HG03025 (cell line): ENCODE data around the gene SORCS2.

Experiments used
- ATAC-seq: cut with Tn5 transposase; IDR thresholded peaks from one replicate; pipeline ENCODE4 v1.9.1; 2021; ENCODE audit warnings: mild to moderate bottlenecking, moderate library complexity; ENCODE audit not compliant: unreplicated experiment, low FRiP score

SORCS2 gene

DNA sequence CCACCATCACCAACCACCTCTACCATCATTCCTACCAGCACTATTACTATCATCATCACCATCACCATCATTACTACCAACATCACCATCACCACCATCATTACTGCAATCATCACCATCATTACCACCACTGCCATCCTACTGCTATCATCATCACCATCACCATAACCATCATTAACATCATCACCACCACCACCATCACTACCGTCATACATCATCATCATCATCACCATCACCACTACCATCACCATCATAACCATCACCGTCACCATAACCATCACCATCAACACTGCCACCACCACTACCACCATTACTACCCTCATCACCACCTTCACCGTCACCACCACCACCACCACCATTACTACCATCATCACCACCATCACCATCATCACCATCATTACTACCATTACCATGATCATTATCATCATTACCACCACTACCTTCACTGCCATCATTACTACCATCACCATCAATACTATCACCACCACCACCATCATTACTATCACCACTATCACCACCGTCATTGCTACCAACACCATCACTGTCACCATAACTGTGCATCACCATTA lies 170.6 kb downstream of the SORCS2 start:
- no peak for ATAC-seq

- ATAC-seq: no peak
These were observed 172.6 kb downstream of the SORCS2 start for GRCh38 chr4:7364979-7365378.

- no peak for ATAC-seq
These were observed 173.3 kb downstream of the SORCS2 start for GRCh38 chr4:7365462-7366179.

DNA sequence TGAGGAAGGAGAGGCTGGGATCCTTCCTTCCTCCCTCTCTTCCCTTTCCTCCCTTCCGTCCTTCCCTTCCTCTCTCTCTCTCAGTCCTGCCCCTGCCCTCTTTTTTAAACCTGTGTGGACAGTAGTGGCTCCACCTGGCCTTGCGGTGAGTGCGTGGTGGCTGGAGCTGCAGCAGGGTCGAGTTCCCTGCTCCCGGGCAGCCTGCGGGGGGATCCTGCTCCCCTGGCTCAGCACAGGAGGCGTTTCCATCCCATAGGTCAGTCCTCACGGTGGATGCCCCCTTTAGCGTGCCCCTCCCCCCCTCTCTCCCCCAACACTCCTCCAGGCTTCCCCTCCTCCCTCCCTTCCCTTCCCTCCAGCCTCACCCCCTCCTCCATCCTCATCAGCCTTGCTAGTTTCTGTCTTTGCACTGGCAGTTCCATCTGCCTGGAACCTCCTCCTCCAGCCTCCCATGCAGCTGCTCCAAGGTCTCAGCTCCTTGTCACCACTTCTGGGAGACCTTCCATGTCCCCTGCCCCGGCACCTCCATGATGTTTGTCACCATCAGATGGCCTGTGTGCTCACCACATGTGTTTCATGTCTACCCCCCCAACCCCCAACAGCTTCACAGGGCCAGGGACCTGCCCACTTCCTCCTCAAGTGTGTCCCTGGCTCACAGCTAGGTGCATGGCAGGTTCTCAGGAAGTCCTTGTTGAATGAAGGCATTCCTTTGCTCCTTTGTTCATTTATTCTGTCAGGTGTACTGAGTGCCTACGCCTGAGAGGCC lies 174.0 kb downstream of the SORCS2 start:
- no peak for ATAC-seq

DNA sequence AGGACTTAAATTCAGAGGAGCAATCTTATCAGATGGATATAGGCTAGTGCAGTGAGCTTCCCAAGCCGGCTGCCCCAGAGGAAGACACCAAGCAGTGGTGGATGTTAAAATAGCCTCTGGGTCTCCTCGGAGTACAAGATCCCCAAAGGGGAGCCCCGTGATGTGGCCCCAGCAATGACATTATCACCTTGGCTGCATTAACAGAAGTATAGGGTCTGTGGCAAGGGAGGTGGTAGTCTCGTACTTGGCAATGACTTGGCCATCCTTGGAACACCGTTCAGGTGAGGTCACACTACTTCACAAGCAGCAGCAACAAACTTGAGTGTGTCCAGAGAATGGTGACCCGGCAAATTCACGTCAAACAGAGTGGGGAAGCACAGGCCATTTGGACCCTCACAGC lies 174.6 kb downstream of the SORCS2 start:
- ATAC-seq: no peak

DNA sequence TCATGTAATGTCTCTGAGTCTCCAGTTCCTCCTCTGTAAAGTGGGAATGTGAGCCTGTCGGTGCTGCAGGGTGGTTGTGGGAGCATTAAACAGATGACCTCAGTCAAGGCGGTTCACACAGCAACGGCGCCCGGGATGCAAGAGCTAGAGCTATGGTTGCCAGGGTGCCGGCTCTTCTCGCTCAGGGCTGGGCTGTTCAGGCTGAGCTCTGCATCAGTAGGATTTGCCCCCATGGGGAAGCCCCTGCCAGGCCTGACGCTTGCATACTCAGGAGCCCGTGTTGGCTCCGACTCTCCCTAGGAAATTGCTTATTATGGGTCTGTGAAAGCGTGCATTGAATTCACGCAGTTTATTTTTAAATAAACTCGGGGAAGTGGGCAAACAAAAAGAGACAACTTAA lies 175.1 kb downstream of the SORCS2 start:
- no peak for ATAC-seq

GRCh38 chr4:7367864-7368277 lies 175.5 kb downstream of the SORCS2 start:
- no peak for ATAC-seq

- ATAC-seq: no peak
These were observed 176.0 kb downstream of the SORCS2 start for GRCh38 chr4:7368296-7368695.

DNA sequence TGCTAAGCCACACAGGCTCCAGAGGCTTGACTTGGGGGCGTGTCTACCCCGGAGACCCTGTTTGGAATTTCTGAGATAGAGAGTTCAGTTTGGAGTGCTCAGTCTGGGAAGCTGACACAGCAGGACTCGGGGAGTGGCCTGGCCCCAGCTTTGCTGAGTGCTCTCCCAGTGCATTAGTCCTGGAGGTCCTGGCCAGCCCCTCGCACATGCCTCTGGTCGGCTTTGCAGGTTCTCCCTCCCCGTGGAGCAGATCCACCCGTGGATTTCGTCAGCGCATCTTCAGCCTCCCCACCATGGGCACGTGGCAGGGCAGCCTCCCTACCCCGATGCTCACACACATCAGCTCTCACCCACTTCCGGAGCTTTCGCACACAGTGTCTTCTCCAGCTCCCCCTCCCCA lies 177.2 kb downstream of the SORCS2 start:
- ATAC-seq: no peak

- no peak for ATAC-seq
These were observed 177.7 kb downstream of the SORCS2 start for GRCh38 chr4:7370038-7370437.

DNA sequence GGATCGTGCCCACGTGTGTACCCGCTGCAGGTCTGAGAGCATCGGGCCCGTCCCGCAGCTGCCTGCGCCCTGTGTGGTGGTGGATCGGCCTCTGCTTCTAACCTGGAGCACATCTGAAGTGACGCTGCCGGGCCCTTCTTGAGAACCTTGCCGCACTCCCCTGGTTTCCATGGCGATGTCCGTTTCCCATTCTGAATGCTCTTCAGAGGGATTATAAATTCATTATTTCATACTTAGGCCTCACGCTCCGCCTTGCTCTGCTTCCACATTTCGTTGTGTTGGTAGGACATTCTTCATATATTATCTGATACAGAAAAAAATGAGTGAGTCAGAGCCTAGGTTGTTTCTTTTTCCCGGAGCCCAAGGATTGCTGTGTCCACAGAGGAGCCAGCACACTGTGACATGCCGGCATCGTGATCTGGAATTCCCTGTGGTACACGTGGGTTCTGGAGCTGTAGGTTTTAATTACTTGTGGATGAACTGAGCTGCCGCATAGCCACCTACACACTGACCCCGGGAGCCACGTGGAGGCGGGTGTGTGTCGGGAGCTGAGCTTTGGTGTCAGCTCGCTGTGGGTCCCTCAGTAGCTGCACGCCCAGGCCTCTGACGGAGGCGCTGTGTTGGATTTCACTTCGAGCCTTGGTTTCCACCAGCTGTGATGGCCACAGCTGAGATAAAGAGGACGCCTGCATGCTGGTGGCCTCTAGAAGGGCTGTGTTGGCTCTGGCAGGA lies 179.0 kb downstream of the SORCS2 start:
- ATAC-seq: no peak

GRCh38 chr4:7372673-7373072 lies 180.3 kb downstream of the SORCS2 start:
- ATAC-seq: no peak

DNA sequence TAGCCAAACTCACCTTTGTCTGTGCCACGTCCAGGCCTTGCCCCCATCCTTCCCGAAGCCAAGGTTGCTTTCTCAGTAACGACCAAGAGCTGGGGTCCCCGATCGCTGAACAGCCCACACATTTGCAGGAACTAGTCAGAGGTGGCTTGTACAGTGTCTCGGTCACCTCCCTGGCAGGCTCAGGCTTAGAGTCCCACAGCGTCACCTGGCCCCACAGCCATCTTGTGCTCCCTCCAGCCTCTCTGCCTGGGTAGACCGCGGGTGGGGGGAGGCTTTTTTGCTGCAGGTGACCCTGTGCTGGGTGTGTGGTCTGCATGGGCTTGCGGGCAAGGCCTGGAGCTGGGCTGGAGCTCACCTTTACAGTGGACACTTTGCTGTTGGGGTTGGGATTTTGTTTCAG lies 182.2 kb downstream of the SORCS2 start:
- no peak for ATAC-seq

- ATAC-seq: no peak
These were observed 183.1 kb downstream of the SORCS2 start for GRCh38 chr4:7375427-7375826.

DNA sequence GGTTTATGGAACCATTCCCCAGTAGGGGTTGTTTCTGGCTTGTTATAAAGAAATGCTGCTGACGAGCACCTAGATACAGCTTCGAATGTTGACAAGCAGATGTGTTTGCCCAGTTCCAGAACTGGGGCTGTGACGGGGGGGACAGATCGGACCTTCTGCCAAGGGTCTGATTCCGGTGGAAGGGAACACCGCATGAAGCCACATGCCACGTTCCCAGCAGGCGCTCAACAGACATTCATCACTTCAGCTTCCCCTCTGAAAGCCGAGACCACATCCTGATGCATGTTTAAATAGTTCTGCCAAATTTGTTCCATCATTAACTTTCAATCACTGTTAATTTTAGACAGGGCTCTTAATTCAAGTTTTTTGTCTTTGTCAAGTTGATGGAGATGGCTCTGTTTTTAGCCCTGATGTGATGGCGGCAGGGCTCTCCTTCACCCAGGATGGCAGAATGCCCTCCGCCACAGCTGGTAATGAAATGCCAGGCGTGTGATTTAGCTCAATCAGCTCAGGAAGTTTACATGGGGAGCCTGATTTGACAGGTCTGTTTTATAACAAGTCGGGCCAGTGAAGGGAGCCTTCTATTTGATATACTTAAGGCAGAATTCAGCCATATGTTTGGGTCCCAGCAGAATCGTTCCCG lies 185.0 kb downstream of the SORCS2 start:
- ATAC-seq: no peak

DNA sequence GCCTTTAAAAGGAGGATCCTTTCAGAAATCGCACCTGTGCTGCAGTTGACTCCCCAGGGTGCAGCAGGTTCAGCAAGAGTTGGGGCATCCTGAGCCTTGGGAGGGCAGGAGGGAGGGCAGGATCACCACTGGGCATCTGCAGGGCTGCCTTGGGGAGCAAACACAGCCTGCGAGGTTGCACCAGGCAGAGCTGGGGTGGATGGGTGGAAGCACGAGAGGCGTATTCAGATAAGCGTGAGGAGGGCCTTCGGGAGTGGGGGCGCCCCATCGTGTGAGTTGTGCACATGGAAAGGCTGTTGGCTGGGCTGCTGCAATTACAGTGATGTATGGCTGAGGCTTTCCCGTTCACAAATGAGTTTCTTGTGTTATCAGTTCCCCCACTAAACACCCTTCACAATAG lies 186.8 kb downstream of the SORCS2 start:
- no peak for ATAC-seq

- no peak for ATAC-seq
These were observed 187.4 kb downstream of the SORCS2 start for GRCh38 chr4:7379719-7380118.

DNA sequence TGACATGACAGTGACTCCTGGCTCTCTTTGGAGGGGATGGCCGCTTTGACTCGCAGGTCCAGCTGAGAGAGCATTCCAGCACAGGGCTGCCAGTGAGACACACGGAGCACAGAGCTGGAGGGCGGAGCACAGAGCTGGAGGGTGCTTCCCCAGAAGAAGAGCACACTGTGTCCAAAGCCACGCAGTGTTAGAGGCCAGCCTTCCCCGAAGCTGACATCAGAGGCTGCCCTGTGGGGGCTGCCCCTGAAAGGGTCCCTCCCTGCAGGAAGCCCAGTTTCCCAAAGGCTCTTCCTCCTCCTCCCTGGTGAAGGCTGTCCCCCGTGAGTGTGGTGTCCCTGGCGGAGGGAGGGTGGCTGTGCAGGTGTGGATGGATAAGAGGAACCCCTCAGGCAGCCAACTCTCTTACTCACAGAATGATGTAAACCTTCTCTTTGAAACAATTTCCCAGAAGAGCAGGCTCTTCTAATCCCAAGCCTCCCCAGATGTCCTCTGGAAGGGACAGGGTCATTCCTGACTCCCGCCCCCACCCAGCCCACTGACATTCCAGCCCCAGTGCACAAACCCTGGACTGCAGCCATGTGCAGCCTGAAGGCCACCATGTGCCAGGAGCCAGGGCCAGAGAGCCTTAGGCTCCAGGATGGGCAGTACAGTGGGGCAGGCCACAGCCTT lies 189.0 kb downstream of the SORCS2 start:
- no peak for ATAC-seq

- ATAC-seq: no peak
These were observed 189.7 kb downstream of the SORCS2 start for GRCh38 chr4:7381890-7382633.
